Calu3 (cell line): ENCODE results near the gene BACH1. TPM values are rescaled to one million over a fixed set of nuclear protein-coding genes. Genes with fewer than 3 reads are reported as not detected.

ENCODE experiments used
- BruUV-seq: library from RNA; stranded (reverse); fragments of 400-500 nt; replicated peaks from 2 replicates; lab custom pipeline; 2021; lab: Mats Ljungman, UMichigan
- CTCF ChIA-PET: fragments of 300-600 bp; sonication (Branson Sonifier 250); formaldehyde crosslinking; loops from one replicate; lab custom pipeline; 2022; ENCODE audit warnings: antibody characterized with exemption; lab: Charles Lee
- DNase-seq: peaks from one replicate; pipeline ENCODE4 v3.0.0; 2022
- H3K27ac Mint-ChIP-seq: one replicate; pipeline ENCODE4 v1.8.0; 2022; ENCODE audit warnings: mixed read lengths; ENCODE audit not compliant: unreplicated experiment
- H3K27me3 Mint-ChIP-seq: one replicate; pipeline ENCODE4 v1.8.0; 2022; ENCODE audit warnings: mixed read lengths; ENCODE audit not compliant: unreplicated experiment
- H3K36me3 Mint-ChIP-seq: one replicate; pipeline ENCODE4 v1.8.0; 2022; ENCODE audit warnings: mild to moderate bottlenecking, moderate library complexity, mixed read lengths; ENCODE audit not compliant: insufficient read depth, unreplicated experiment
- H3K4me1 Mint-ChIP-seq: one replicate; pipeline ENCODE4 v1.8.0; 2022; ENCODE audit warnings: mild to moderate bottlenecking, low read depth, mixed read lengths; ENCODE audit not compliant: unreplicated experiment
- H3K4me3 Mint-ChIP-seq: one replicate; pipeline ENCODE4 v1.8.0; 2022; ENCODE audit warnings: mild to moderate bottlenecking, low read depth, moderate library complexity, mixed read lengths; ENCODE audit not compliant: unreplicated experiment
- H3K9me3 Mint-ChIP-seq: one replicate; pipeline ENCODE4 v1.8.0; 2022; ENCODE audit warnings: low read depth, mixed read lengths; ENCODE audit not compliant: unreplicated experiment
- CTCF ChIP-seq: fragments of 200-600 bp; IDR thresholded peaks from one replicate; pipeline ENCODE4 v1.8.0; 2022; ENCODE audit warnings: antibody characterized with exemption; ENCODE audit not compliant: unreplicated experiment
- intact Hi-C: fragments of 100-400 bp; cut with micrococcal nuclease; formaldehyde crosslinking; loops from one replicate; pipeline ENCODE4 v1.10.0; 2022; ENCODE audit not compliant: unreplicated experiment
- total RNA-seq: library from RNA; stranded (reverse); gene quantifications from 2 replicates; pipeline ENCODE4 v1.2.3, GENCODE V29; 2022

Gene BACH1
- total RNA-seq, 1 experiment from 2014 or later, result 80.2 TPM

- no peak overlapping the region for H3K4me3 Mint-ChIP-seq
- intact Hi-C loops, result no loop called here
- H3K36me3 Mint-ChIP-seq, result peaks cover 46% of the 10 kb centered on the region
- H3K4me1 Mint-ChIP-seq, result peaks cover 22% of the 10 kb centered on the region
- no peaks in the 10 kb centered on the region for H3K27me3 Mint-ChIP-seq
- no TSS peak for BruUV-seq
- H3K27ac Mint-ChIP-seq, result no peak overlapping the region
- no peak for TF ChIP-seq CTCF
- no peak for DNase-seq
- CTCF ChIA-PET, result no interaction called here
- no peaks in the 10 kb centered on the region for H3K9me3 Mint-ChIP-seq
These were observed 30.7 kb downstream of the BACH1 start for GRCh38 chr21:29329406-29329805.

- CTCF ChIA-PET, result no interaction called here
- TF ChIP-seq CTCF, result no peak
- H3K4me3 Mint-ChIP-seq, result no peak overlapping the region
- no peaks in the 10 kb centered on the region for H3K9me3 Mint-ChIP-seq
- H3K4me1 Mint-ChIP-seq, result peaks cover 28% of the 10 kb centered on the region
- H3K36me3 Mint-ChIP-seq, result peaks cover 42% of the 10 kb centered on the region
- BruUV-seq, result no TSS peak
- intact Hi-C loops, result no loop called here
- DNase-seq, result no peak
- H3K27ac Mint-ChIP-seq, result no peak overlapping the region
- no peaks in the 10 kb centered on the region for H3K27me3 Mint-ChIP-seq
These were observed 32.1 kb downstream of the BACH1 start for GRCh38 chr21:29330797-29331196.

- CTCF ChIA-PET, result interaction anchor here (0.6 kb wide), 1 partner anchor 34 kb away, joined by 5 read pairs; the partner anchor contains the start of gene BACH1
- peaks cover 24% of the 10 kb centered on the region for H3K36me3 Mint-ChIP-seq
- no peaks in the 10 kb centered on the region for H3K27me3 Mint-ChIP-seq
- no peak for TF ChIP-seq CTCF
- intact Hi-C loops, result no loop called here
- H3K27ac Mint-ChIP-seq, result no peak overlapping the region
- no peak overlapping the region for H3K4me3 Mint-ChIP-seq
- DNase-seq, result no peak
- H3K9me3 Mint-ChIP-seq, result no peaks in the 10 kb centered on the region
- peaks cover 30% of the 10 kb centered on the region for H3K4me1 Mint-ChIP-seq
- BruUV-seq, result no TSS peak
These were observed 34.0 kb downstream of the BACH1 start for GRCh38 chr21:29332461-29333362.

GRCh38 chr21:29333406-29333805 lies 34.7 kb downstream of the BACH1 start:
- H3K27me3 Mint-ChIP-seq, result no peaks in the 10 kb centered on the region
- BruUV-seq, result no TSS peak
- no peak overlapping the region for H3K4me3 Mint-ChIP-seq
- peaks cover 23% of the 10 kb centered on the region for H3K36me3 Mint-ChIP-seq
- peaks cover 29% of the 10 kb centered on the region for H3K4me1 Mint-ChIP-seq
- H3K9me3 Mint-ChIP-seq, result no peaks in the 10 kb centered on the region
- no peak for TF ChIP-seq CTCF
- no peak overlapping the region for H3K27ac Mint-ChIP-seq
- intact Hi-C loops, result no loop called here
- CTCF ChIA-PET, result no interaction called here
- no peak for DNase-seq
